K562 (cell line): ENCODE results near the gene MICAL2. TPM values are rescaled to one million over a fixed set of nuclear protein-coding genes. Genes with fewer than 3 reads are reported as not detected.

ENCODE experiments used
- BACH1 ChIP-seq: fragments of 200-800 bp; sonication (Bioruptor generic); IDR thresholded peaks from 2 replicates; pipeline ENCODE4 v1.6.1; 2016; ENCODE audit warnings: missing genetic modification characterization, missing compliant biosample characterization
- CBFA2T2 ChIP-seq: fragments of 450-650 bp; conservative IDR thresholded peaks from 2 replicates; pipeline ENCODE4 v1.6.1; 2017; ENCODE audit warnings: mild to moderate bottlenecking
- CBFA2T3 ChIP-seq: fragments of 450-650 bp; IDR thresholded peaks from 2 replicates; pipeline ENCODE4 v1.6.1; 2017
- CBX5 ChIP-seq: IDR thresholded peaks from 2 replicates; pipeline ENCODE4 v1.6.1; 2014; ENCODE audit warnings: low read depth, borderline replicate concordance
- CCNT2 ChIP-seq: IDR thresholded peaks from 2 replicates; pipeline ENCODE4 v1.6.1; 2011; ENCODE audit warnings: borderline replicate concordance, low read depth, mild to moderate bottlenecking, moderate library complexity, mixed read lengths, low read length; ENCODE audit not compliant: insufficient read length; ENCODE audit errors: extremely low read depth
- COPS2 ChIP-seq: fragments of 450-650 bp; conservative IDR thresholded peaks from 2 replicates; pipeline ENCODE4 v1.6.1; 2016; ENCODE audit warnings: mild to moderate bottlenecking, moderate library complexity
- EHMT2 ChIP-seq: fragments of 450-650 bp; IDR thresholded peaks from 2 replicates; pipeline ENCODE4 v1.6.1; 2018; ENCODE audit warnings: antibody characterized with exemption
- ELK3 ChIP-seq: fragments of 450-650 bp; formaldehyde crosslinking; IDR thresholded peaks from 2 replicates; pipeline ENCODE4 v1.4.0; 2020; ENCODE audit warnings: mild to moderate bottlenecking
- ETS1 ChIP-seq: conservative IDR thresholded peaks from 2 replicates; pipeline ENCODE4 v1.6.1; 2011; ENCODE audit warnings: low read depth, mild to moderate bottlenecking, low read length; ENCODE audit not compliant: control insufficient read depth
- JUN ChIP-seq, 2 experiments: sonication (generic) in 1 of 2; formaldehyde crosslinking in 1 of 2; IDR thresholded peaks; 2 replicates each; pipeline versions ENCODE4 v1.6.1 to v1.8.0; 2012 to 2022; ENCODE audit warnings: borderline replicate concordance in 2 of 2, mild to moderate bottlenecking in 2 of 2, improper control_type of control experiment in 1 of 2, low read depth in 1 of 2, low read length in 1 of 2, missing genetic modification reagents in 1 of 2
- KDM1A ChIP-seq, 2 experiments: fragments of 450-650 bp; IDR thresholded peaks; 2 replicates each; pipeline ENCODE4 v1.6.1; 2016; ENCODE audit warnings: mild to moderate bottlenecking in 2 of 2
- MAFF ChIP-seq: IDR thresholded peaks from 2 replicates; pipeline ENCODE4 v1.6.1; 2012; ENCODE audit warnings: low read length, improper control_type of control experiment
- PRPF4 ChIP-seq: fragments of 200-400 bp; formaldehyde crosslinking; IDR thresholded peaks from one replicate; pipeline ENCODE4 v1.6.1; 2017; ENCODE audit warnings: low read length, low read depth, mild to moderate bottlenecking; ENCODE audit not compliant: insufficient read depth, poor library complexity, severe bottlenecking
- RBM34 ChIP-seq: fragments of 200-400 bp; formaldehyde crosslinking; IDR thresholded peaks from 2 replicates; pipeline ENCODE4 v1.6.1; 2018; ENCODE audit warnings: low read length, borderline replicate concordance; ENCODE audit not compliant: insufficient read depth
- RUNX1 ChIP-seq: sonication (generic); IDR thresholded peaks from 2 replicates; pipeline ENCODE4 v1.6.1; 2016; ENCODE audit warnings: antibody characterized with exemption, low read depth
- SETDB1 ChIP-seq: IDR thresholded peaks from one replicate; pipeline ENCODE4 v1.6.1; 2012; ENCODE audit warnings: low read length, control low read depth, inconsistent platforms
- SNRNP70 ChIP-seq: fragments of 200-400 bp; formaldehyde crosslinking; optimal IDR thresholded peaks from 2 replicates; pipeline ENCODE3; 2017; ENCODE audit warnings: low read depth, low read length
- TRIM28 ChIP-seq: fragments of 450-650 bp; IDR thresholded peaks from 2 replicates; pipeline ENCODE4 v1.6.1; 2017
- ZBTB2 ChIP-seq: fragments of 450-650 bp; IDR thresholded peaks from 2 replicates; pipeline ENCODE4 v1.6.1; 2016; ENCODE audit warnings: antibody characterized with exemption
- ZNF79 ChIP-seq: fragments of 250-450 bp; sonication (Bioruptor Pico); IDR thresholded peaks from 2 replicates; pipeline ENCODE4 v1.4.0; 2020; ENCODE audit warnings: low read depth, mild to moderate bottlenecking, moderate library complexity
- polyA plus RNA-seq, 8 experiments: library from polyadenylated mRNA; depleted of rRNA in 4 of 8; stranded (reverse) in 5 of 8; unstranded in 3 of 8; fragments of >200 nt; fragmentation: Nextera tagmentation in 2 of 8; fragmentation: Illumina TruSeq in 1 of 8; extraction: Ambion mirVana in 2 of 8; extraction: Trizol in 1 of 8; gene quantifications; 2 replicates each; pipeline versions ENCODE4 v1.2.1 to v1.2.3, GENCODE V29; 2011 to 2014; ENCODE audit warnings: inconsistent platforms in 1 of 8, missing spikeins in 1 of 8
- total RNA-seq, 7 experiments: library from RNA; depleted of rRNA in 6 of 7; stranded (reverse); fragments of >200 nt in 6 of 7; fragmentation: Illumina TruSeq in 2 of 7; extraction: Trizol in 2 of 7; gene quantifications; 2 replicates each; pipeline versions ENCODE4 v1.2.1 to v1.2.3, GENCODE V29; 2011 to 2021; ENCODE audit warnings: low replicate concordance in 1 of 7
- TF ChIP-seq, protein P1 (sequence below): sonication (generic); formaldehyde crosslinking; IDR thresholded peaks from 2 replicates; pipeline ENCODE4 v1.8.0; 2022; ENCODE audit warnings: missing genetic modification reagents, mild to moderate bottlenecking, moderate library complexity, borderline replicate concordance

MICAL2 gene
- total and polyA plus RNA-seq, 9 of the 15 experiments (the other 6 are each of a cell fraction or from before 2014, with no cell fraction given) = 4.7 to 64.2 (median 33.6) TPM

DNA sequence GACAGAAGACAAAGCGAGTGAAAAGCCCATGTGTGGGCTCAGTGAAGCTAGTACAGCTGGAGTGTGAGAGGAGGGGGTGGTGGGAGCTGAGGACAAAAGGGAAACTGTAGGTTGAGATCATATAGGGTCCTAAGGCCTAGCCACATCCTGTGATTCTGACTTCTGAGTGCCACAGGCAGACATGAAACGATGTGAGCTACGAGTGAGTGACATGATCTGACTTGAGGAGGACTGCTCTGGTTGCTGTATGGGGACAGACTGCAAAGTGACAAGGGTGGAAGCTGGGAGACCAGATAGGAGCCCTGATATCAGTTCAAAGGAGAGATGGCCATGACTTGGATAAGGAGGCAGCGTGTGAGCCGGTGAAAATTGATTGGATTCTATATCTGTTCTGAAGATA is 85.4 kb downstream of the MICAL2 start (continued):
- TF ChIP-seq ZBTB2 (no peak), KDM1A (IDR thresholded peaks at IDR 0.05) (peak; percentile 50 to 71; a peak in 3 of 4 replicates), RBM34 (no peak), BACH1 (tag) (no peak), EHMT2 (no peak), ETS1 (no peak), ZNF79 (CRISPR knock-in tag) (no peak), CBX5 (no peak), SNRNP70 (no peak), TRIM28 (no peak), CBFA2T3 (peak; percentile 85), PRPF4 (no peak), ELK3 (CRISPR knock-in tag) (no peak), MAFF (no peak), COPS2 (no peak), CCNT2 (no peak), RUNX1 (no peak), SETDB1 (no peak), JUN (IDR thresholded peaks at IDR 0.05; ENCODE audit: borderline replicate concordance, low read depth, low read length) (no peak), JUN (CRISPR knock-in tag; IDR thresholded peaks at IDR 0.05; ENCODE audit: borderline replicate concordance) (no peak), CBFA2T2 (peak; percentile 77)
- TF ChIP-seq, protein P1, sequence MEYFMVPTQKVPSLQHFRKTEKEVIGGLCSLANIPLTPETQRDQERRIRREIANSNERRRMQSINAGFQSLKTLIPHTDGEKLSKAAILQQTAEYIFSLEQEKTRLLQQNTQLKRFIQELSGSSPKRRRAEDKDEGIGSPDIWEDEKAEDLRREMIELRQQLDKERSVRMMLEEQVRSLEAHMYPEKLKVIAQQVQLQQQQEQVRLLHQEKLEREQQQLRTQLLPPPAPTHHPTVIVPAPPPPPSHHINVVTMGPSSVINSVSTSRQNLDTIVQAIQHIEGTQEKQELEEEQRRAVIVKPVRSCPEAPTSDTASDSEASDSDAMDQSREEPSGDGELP (CRISPR knock-in tag) = no peak
